HepG2 (cell line): ENCODE data around the gene NID2. TPM values are rescaled to one million over a fixed set of nuclear protein-coding genes. Genes with fewer than 3 reads are reported as not detected.

Experiments used
- AGO2 ChIP-seq: fragments of 200-400 bp; formaldehyde crosslinking; optimal IDR thresholded peaks from 2 replicates; pipeline ENCODE3; 2017; ENCODE audit warnings: mild to moderate bottlenecking, low read depth, low read length, moderate library complexity
- ATF7 ChIP-seq, 2 experiments: fragments of 450-650 bp in 1 of 2; sonication (generic) in 1 of 2; formaldehyde crosslinking in 1 of 2; IDR thresholded peaks; 2 replicates each; pipeline versions ENCODE4 v1.4.0 to v1.6.1; 2016 to 2020; ENCODE audit warnings: antibody characterized with exemption in 1 of 2, mild to moderate bottlenecking in 1 of 2, missing genetic modification reagents in 1 of 2
- CBFB ChIP-seq: sonication (generic); formaldehyde crosslinking; IDR thresholded peaks from 2 replicates; pipeline ENCODE4 v1.4.0; 2020; ENCODE audit warnings: missing genetic modification reagents
- CENPX ChIP-seq: sonication (generic); formaldehyde crosslinking; IDR thresholded peaks from 2 replicates; pipeline ENCODE4 v1.9.0; 2021; ENCODE audit warnings: mild to moderate bottlenecking, missing genetic modification reagents, moderate library complexity
- DR1 ChIP-seq: sonication (generic); formaldehyde crosslinking; IDR thresholded peaks from 2 replicates; pipeline ENCODE4 v1.8.0; 2021; ENCODE audit warnings: mild to moderate bottlenecking, missing genetic modification reagents, inconsistent platforms
- EHMT2 ChIP-seq: fragments of 200-600 bp; sonication (generic); IDR thresholded peaks from 2 replicates; pipeline ENCODE4 v1.7.0; 2017; ENCODE audit warnings: antibody characterized with exemption, low read depth, low read length, borderline replicate concordance
- EP300 ChIP-seq, 3 experiments: sonication (generic) in 1 of 3; formaldehyde crosslinking in 1 of 3; IDR thresholded peaks; 2 replicates each; pipeline versions ENCODE4 v1.5.1 to v1.6.1; 2011 to 2020; ENCODE audit warnings: low read depth in 2 of 3, low read length in 2 of 3, borderline replicate concordance in 1 of 3, improper control_type of control experiment in 1 of 3, mild to moderate bottlenecking in 1 of 3, missing genetic modification reagents in 1 of 3, moderate library complexity in 1 of 3
- FOXJ3 ChIP-seq: sonication (generic); formaldehyde crosslinking; IDR thresholded peaks from 2 replicates; pipeline ENCODE4 v1.4.0; 2020; ENCODE audit warnings: missing genetic modification reagents, mild to moderate bottlenecking, borderline replicate concordance
- HDAC2 ChIP-seq: sonication (generic); formaldehyde crosslinking; IDR thresholded peaks from 2 replicates; pipeline ENCODE4 v1.4.0; 2020; ENCODE audit warnings: missing genetic modification reagents
- JDP2 ChIP-seq: sonication (generic); formaldehyde crosslinking; IDR thresholded peaks from 2 replicates; pipeline ENCODE4 v1.8.1; 2022; ENCODE audit warnings: missing genetic modification reagents, borderline replicate concordance
- PRDM10 ChIP-seq: sonication (generic); formaldehyde crosslinking; IDR thresholded peaks from 2 replicates; pipeline ENCODE4 v1.4.0; 2020; ENCODE audit warnings: low read depth, missing genetic modification reagents
- PREB ChIP-seq: sonication (generic); formaldehyde crosslinking; IDR thresholded peaks from 2 replicates; pipeline ENCODE4 v1.4.0; 2020; ENCODE audit warnings: missing genetic modification reagents
- RELA ChIP-seq: sonication (generic); formaldehyde crosslinking; IDR thresholded peaks from 2 replicates; pipeline ENCODE4 v1.4.0; 2020; ENCODE audit warnings: missing genetic modification reagents
- XRCC5 ChIP-seq: fragments of 200-400 bp; formaldehyde crosslinking; optimal IDR thresholded peaks from 2 replicates; pipeline ENCODE3; 2017; ENCODE audit warnings: mild to moderate bottlenecking, low read length
- ZBTB4 ChIP-seq: sonication (generic); formaldehyde crosslinking; IDR thresholded peaks from 2 replicates; pipeline ENCODE4 v1.4.0; 2020; ENCODE audit warnings: missing genetic modification reagents, mild to moderate bottlenecking, borderline replicate concordance
- ZNF354B ChIP-seq: sonication (generic); formaldehyde crosslinking; IDR thresholded peaks from 2 replicates; pipeline ENCODE4 v1.8.0; 2022; ENCODE audit warnings: mild to moderate bottlenecking, missing genetic modification reagents
- ZNF790 ChIP-seq: sonication (generic); formaldehyde crosslinking; IDR thresholded peaks from 2 replicates; pipeline ENCODE4 v1.8.0; 2022; ENCODE audit warnings: missing genetic modification reagents, mild to moderate bottlenecking, borderline replicate concordance
- ZSCAN31 ChIP-seq: sonication (generic); formaldehyde crosslinking; IDR thresholded peaks from 2 replicates; pipeline ENCODE4 v1.5.0; 2020; ENCODE audit warnings: low read depth, mild to moderate bottlenecking, missing genetic modification reagents
- polyA plus RNA-seq, 8 experiments: library from polyadenylated mRNA; depleted of rRNA in 3 of 8; stranded (reverse) in 7 of 8; unstranded in 1 of 8; fragments of >200 nt; fragmentation: Illumina TruSeq in 4 of 8; extraction: Trizol in 4 of 8; gene quantifications; 2 replicates each; pipeline versions ENCODE4 v1.2.1 to v1.2.3, GENCODE V29; 2011 to 2016; ENCODE audit warnings: low read depth in 4 of 8, missing spikeins in 1 of 8, mixed read lengths in 1 of 8; ENCODE audit not compliant: insufficient read depth in 1 of 8
- total RNA-seq, 5 experiments: library from RNA; depleted of rRNA; stranded (reverse); fragments of >200 nt; fragmentation: Illumina TruSeq; extraction: Trizol; gene quantifications; 2 replicates each; pipeline ENCODE4 v1.2.3, GENCODE V29; 2016; ENCODE audit warnings: low read depth in 1 of 5

Gene NID2
- total and polyA plus RNA-seq, 2 of the 13 experiments (the other 11 are each of a cell fraction or from before 2014, with no cell fraction given), result 0.11 TPM; not detected in 1

GRCh38 chr14:51989293-51990234 lies 79.3 kb downstream of the NID2 start, which contains the start of gene RTRAF (continued):
- no peak for TF ChIP-seq PRDM10 (CRISPR knock-in tag)
- TF ChIP-seq EHMT2, result no peak
- peak; percentile 51 for TF ChIP-seq AGO2
- TF ChIP-seq ZBTB4, result no peak
- TF ChIP-seq ATF7 (IDR thresholded peaks at IDR 0.05), result no peak
- no peak for TF ChIP-seq ATF7 (CRISPR knock-in tag; IDR thresholded peaks at IDR 0.05)
- TF ChIP-seq PREB (CRISPR knock-in tag), result no peak
- TF ChIP-seq RELA (CRISPR knock-in tag), result no peak
- no peak for TF ChIP-seq CBFB (CRISPR knock-in tag)
- no peak for TF ChIP-seq JDP2 (CRISPR knock-in tag)
- TF ChIP-seq ZNF790 (CRISPR knock-in tag), result no peak
- 0 out of 2 replicates have a peak, but pooled peaks have one; percentile 32 for TF ChIP-seq ZSCAN31
- TF ChIP-seq CENPX, result no peak
- TF ChIP-seq DR1 (CRISPR knock-in tag), result 0 out of 2 replicates have a peak, but pooled peaks have one; percentile 35
- no peak for TF ChIP-seq EP300 (IDR thresholded peaks at IDR 0.05; ENCODE audit: low read depth in 2 of 2, low read length in 2 of 2)
- TF ChIP-seq EP300 (CRISPR knock-in tag; IDR thresholded peaks at IDR 0.05; ENCODE audit: borderline replicate concordance), result no peak
- no peak for TF ChIP-seq HDAC2 (CRISPR knock-in tag)
- no peak for TF ChIP-seq XRCC5
- TF ChIP-seq ZNF354B (CRISPR knock-in tag), result peak; percentile 93
- no peak for TF ChIP-seq FOXJ3
